GM19240 (cell line): Measurements from ENCODE around the gene NOL9.

Experiments
- DNase-seq: peaks from one replicate; pipeline ENCODE4 v3.0.0; 2011; ENCODE audit warnings: low spot score; ENCODE audit not compliant: insufficient read length

NOL9 gene

GRCh38 chr1:6471970-6472368, 82.3 kb downstream of the NOL9 start:
- no peak for DNase-seq
